Liver (tissue), 9 donors: ENCODE results near the gene PLXDC2. TPM values are rescaled to one million over a fixed set of nuclear protein-coding genes. Genes with fewer than 3 reads are reported as not detected.

Experiments
- DNase-seq: peaks from one replicate; pipeline ENCODE4 v3.0.0-alpha.2; 2017; ENCODE audit warnings: low spot score
- H3K27ac ChIP-seq, 2 donors: one replicate each; pipeline ENCODE4 v1.7.0; 2013; ENCODE audit warnings: inconsistent platforms in 2 of 2, low read length in 2 of 2, control low read depth in 1 of 2, low read depth in 1 of 2, mild to moderate bottlenecking in 1 of 2
- H3K27me3 ChIP-seq, 4 donors: one replicate each; pipeline versions ENCODE4 v1.6.1 to v1.7.0; 2013; ENCODE audit warnings: low read length in 3 of 4, inconsistent platforms in 1 of 4, mild to moderate bottlenecking in 1 of 4, moderate library complexity in 1 of 4; ENCODE audit not compliant: control insufficient read depth in 4 of 4, insufficient read depth in 4 of 4
- H3K36me3 ChIP-seq, 4 donors: one replicate each; pipeline versions ENCODE4 v1.6.1 to v1.7.0; 2013; ENCODE audit warnings: low read length in 3 of 4, mild to moderate bottlenecking in 3 of 4, low read depth in 1 of 4, moderate library complexity in 1 of 4; ENCODE audit not compliant: control insufficient read depth in 4 of 4, insufficient read depth in 3 of 4
- H3K4me1 ChIP-seq, 4 donors: one replicate each; pipeline versions ENCODE4 v1.6.1 to v1.7.0; 2013; ENCODE audit warnings: low read length in 3 of 4, mild to moderate bottlenecking in 3 of 4, moderate library complexity in 1 of 4; ENCODE audit not compliant: control insufficient read depth in 4 of 4, insufficient read depth in 4 of 4
- H3K4me3 ChIP-seq, 3 donors: one replicate each; pipeline versions ENCODE4 v1.6.1 to v1.7.0; 2013; ENCODE audit warnings: low read length in 3 of 3, control low read depth in 1 of 3, low read depth in 1 of 3, mild to moderate bottlenecking in 1 of 3
- H3K9ac ChIP-seq, 2 donors: one replicate each; pipeline ENCODE4 v1.7.0; 2013; ENCODE audit warnings: low read length in 2 of 2, mild to moderate bottlenecking in 2 of 2, moderate library complexity in 2 of 2, control low read depth in 1 of 2, low read depth in 1 of 2
- H3K9me3 ChIP-seq, 4 donors: one replicate each; pipeline versions ENCODE4 v1.6.1 to v1.7.0; 2013; ENCODE audit warnings: low read length in 3 of 4; ENCODE audit not compliant: control insufficient read depth in 4 of 4
- CTCF ChIP-seq: fragments of 150-350 bp; IDR thresholded peaks from 2 replicates; pipeline ENCODE4 v1.5.1; 2017; ENCODE audit warnings: improper control_type of control experiment, low read depth, low read length; ENCODE audit not compliant: missing input control
- EGR1 ChIP-seq, 2 donors: IDR thresholded peaks; 2 replicates each; pipeline ENCODE4 v1.6.1; 2016 to 2018; ENCODE audit warnings: antibody characterized with exemption in 2 of 2, low read depth in 2 of 2
- FOXA1 ChIP-seq: IDR thresholded peaks from 2 replicates; pipeline ENCODE4 v1.6.1; 2016; ENCODE audit warnings: antibody characterized with exemption
- FOXA2 ChIP-seq: IDR thresholded peaks from 2 replicates; pipeline ENCODE4 v1.6.1; 2016; ENCODE audit warnings: antibody characterized with exemption
- MAX ChIP-seq: IDR thresholded peaks from 2 replicates; pipeline ENCODE4 v1.6.1; 2016; ENCODE audit warnings: antibody characterized with exemption
- NR2F2 ChIP-seq: IDR thresholded peaks from 2 replicates; pipeline ENCODE4 v1.6.1; 2016; ENCODE audit warnings: antibody characterized with exemption
- RAD21 ChIP-seq, 2 donors: IDR thresholded peaks; 2 replicates each; pipeline ENCODE4 v1.6.1; 2016; ENCODE audit warnings: antibody characterized with exemption in 2 of 2, mild to moderate bottlenecking in 2 of 2
- REST ChIP-seq: IDR thresholded peaks from 2 replicates; pipeline ENCODE4 v1.6.1; 2016; ENCODE audit warnings: antibody characterized with exemption, mild to moderate bottlenecking
- RXRA ChIP-seq, 2 donors: IDR thresholded peaks; 2 replicates each; pipeline ENCODE4 v1.6.1; 2017 to 2018; ENCODE audit warnings: antibody characterized with exemption in 2 of 2, mild to moderate bottlenecking in 1 of 2
- SP1 ChIP-seq: IDR thresholded peaks from 2 replicates; pipeline ENCODE4 v1.6.1; 2018; ENCODE audit warnings: antibody characterized with exemption, mild to moderate bottlenecking
- YY1 ChIP-seq: IDR thresholded peaks from 2 replicates; pipeline ENCODE4 v1.6.1; 2016; ENCODE audit warnings: antibody characterized with exemption, mild to moderate bottlenecking
- ZBTB33 ChIP-seq: IDR thresholded peaks from 2 replicates; pipeline ENCODE4 v1.6.1; 2016; ENCODE audit warnings: antibody characterized with exemption
- WGBS: extraction: QIAGEN DNeasy Blood & Tissue Kit; methylation state at CpG from one replicate; pipeline ENCODE4 v1.1.7; 2013; 5-methylcytosine and 5-hydroxymethylcytosine counted together
- polyA plus RNA-seq, 2 donors: library from polyadenylated mRNA; stranded (reverse) in 1 of 2; unstranded in 1 of 2; fragments of 200-250 nt in 1 of 2; fragments of >200 nt in 1 of 2; fragmentation: Nextera tagmentation in 1 of 2; extraction: Ambion mirVana in 1 of 2; gene quantifications; one replicate each; pipeline versions ENCODE4 v1.2.1 to v1.2.3, GENCODE V29; 2013 to 2015
- total RNA-seq, 2 donors: library from RNA; depleted of rRNA; stranded (reverse); fragments of >200 nt; gene quantifications; one replicate each; pipeline ENCODE4 v1.2.3, GENCODE V29; 2014
- donor health status: healthy.
- donor health status: healthy.
- donor health status: healthy.
- donor health status: healthy.
- donor health status: healthy.

PLXDC2 gene
- total and polyA plus RNA-seq, 4 donors, result 1.4 to 5.1 (median 2.4) TPM

GRCh38 chr10:19874190-19874589, 58.0 kb downstream of the PLXDC2 start:
- Histone ChIP-seq H3K9me3 (no peaks in the 10 kb centered on the region), H3K36me3 (no peaks in the 10 kb centered on the region), H3K4me3 (no peak overlapping the region), H3K27ac (no peak overlapping the region), H3K4me1 (peaks cover 0 to 7% (median 2%) of the 10 kb centered on the region in 4 donors), H3K27me3 (no peaks in the 10 kb centered on the region), H3K9ac (no peak overlapping the region)
- no peak for DNase-seq
- WGBS, result 89% methylated on average over 3 of the region's 3 CpGs
- TF ChIP-seq RXRA (IDR thresholded peaks at IDR 0.05), result no peak

- no peak for DNase-seq
- Histone ChIP-seq H3K9me3 (no peaks in the 10 kb centered on the region), H3K36me3 (no peaks in the 10 kb centered on the region), H3K27me3 (no peaks in the 10 kb centered on the region), H3K4me1 (peaks cover 0 to 7% (median 2%) of the 10 kb centered on the region in 4 donors), H3K27ac (no peak overlapping the region), H3K4me3 (no peak overlapping the region), H3K9ac (no peak overlapping the region)
- 87% methylated on average over 9 of the region's 9 CpGs for WGBS
- TF ChIP-seq MAX (no peak), SP1 (no peak), FOXA1 (no peak), RAD21 (IDR thresholded peaks at IDR 0.05) (no peak), REST (no peak), CTCF (no peak), RXRA (IDR thresholded peaks at IDR 0.05) (no peak)
Measured at GRCh38 chr10:19874791-19875190, 58.6 kb downstream of the PLXDC2 start.

- H3K4me1 ChIP-seq, result peaks cover 0 to 7% (median 2%) of the 10 kb centered on the region in 4 donors
- no peaks in the 10 kb centered on the region for H3K9me3 ChIP-seq
- no peaks in the 10 kb centered on the region for H3K27me3 ChIP-seq
- H3K9ac ChIP-seq, result no peak overlapping the region
- no peak overlapping the region for H3K27ac ChIP-seq
- no peak overlapping the region for H3K4me3 ChIP-seq
- DNase-seq, result no peak
- TF ChIP-seq CTCF (no peak), REST (no peak), MAX (no peak), YY1 (no peak), RXRA (IDR thresholded peaks at IDR 0.05) (no peak), FOXA2 (no peak), ZBTB33 (no peak), EGR1 (IDR thresholded peaks at IDR 0.05; ENCODE audit: low read depth in 2 of 2) (no peak), NR2F2 (no peak), SP1 (no peak), FOXA1 (no peak)
- H3K36me3 ChIP-seq, result no peaks in the 10 kb centered on the region
- 75% methylated on average over 2 of the region's 2 CpGs for WGBS
Measured at GRCh38 chr10:19876570-19876969, 60.3 kb downstream of the PLXDC2 start.
